ENCODE measurements around the gene BFAR.

Gene BFAR, protein sequence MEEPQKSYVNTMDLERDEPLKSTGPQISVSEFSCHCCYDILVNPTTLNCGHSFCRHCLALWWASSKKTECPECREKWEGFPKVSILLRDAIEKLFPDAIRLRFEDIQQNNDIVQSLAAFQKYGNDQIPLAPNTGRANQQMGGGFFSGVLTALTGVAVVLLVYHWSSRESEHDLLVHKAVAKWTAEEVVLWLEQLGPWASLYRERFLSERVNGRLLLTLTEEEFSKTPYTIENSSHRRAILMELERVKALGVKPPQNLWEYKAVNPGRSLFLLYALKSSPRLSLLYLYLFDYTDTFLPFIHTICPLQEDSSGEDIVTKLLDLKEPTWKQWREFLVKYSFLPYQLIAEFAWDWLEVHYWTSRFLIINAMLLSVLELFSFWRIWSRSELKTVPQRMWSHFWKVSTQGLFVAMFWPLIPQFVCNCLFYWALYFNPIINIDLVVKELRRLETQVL

DNA sequence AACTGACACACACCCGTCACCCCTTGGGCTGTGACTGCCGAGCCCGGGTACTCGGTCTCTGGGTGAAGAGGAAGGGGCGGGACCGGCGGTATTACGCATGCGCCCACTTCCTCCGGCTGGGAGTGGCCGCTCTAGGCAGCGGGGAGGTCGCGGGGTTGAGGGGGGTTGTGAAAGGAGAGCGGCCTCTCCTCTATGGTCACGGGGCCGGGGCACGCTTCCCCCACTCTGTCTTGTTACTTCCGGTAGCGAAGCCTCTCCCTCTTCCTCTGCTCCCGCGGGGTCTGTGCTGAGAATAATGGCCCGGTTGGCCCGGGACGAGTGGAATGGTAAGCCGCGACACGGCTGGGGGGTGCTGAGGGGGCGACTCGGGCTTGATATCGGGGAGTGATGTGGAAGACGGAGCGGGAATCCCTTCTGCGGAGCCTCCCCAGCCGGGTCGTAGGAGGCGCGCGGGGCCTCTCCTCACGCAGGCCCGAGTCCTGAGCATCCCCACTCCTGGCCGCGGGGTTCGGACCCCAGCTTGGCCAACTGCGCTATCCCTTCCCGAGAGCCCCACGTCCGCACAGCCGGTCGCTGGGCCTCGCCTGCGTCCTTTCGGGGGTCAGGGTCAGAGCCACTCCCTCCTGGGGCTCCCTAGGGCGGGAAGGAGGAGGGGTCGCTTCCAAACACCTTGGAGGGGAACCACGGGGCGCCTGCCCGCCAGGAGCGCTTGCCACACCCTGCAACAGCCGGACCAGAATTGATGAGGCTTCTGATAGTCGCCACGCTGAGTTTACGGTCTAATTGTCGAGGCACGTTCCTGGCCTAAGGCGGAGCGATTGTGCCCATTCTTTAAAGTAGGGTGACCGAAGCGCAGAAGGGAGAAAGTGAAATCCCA is at the start of gene BFAR:
Gene BFAR (plus strand): TSS at position 259 of the 877 bp plus-strand sequence. CDS start 11,396 bp downstream, outside the sequence.
- TF ChIP-seq CTCF (IDR thresholded peaks at IDR 0.05): no peak

GRCh38 chr16:14585287-14585686 is 47.5 kb upstream of the BFAR start:
- no peak for TF ChIP-seq CTCF (IDR thresholded peaks at IDR 0.05)

DNA sequence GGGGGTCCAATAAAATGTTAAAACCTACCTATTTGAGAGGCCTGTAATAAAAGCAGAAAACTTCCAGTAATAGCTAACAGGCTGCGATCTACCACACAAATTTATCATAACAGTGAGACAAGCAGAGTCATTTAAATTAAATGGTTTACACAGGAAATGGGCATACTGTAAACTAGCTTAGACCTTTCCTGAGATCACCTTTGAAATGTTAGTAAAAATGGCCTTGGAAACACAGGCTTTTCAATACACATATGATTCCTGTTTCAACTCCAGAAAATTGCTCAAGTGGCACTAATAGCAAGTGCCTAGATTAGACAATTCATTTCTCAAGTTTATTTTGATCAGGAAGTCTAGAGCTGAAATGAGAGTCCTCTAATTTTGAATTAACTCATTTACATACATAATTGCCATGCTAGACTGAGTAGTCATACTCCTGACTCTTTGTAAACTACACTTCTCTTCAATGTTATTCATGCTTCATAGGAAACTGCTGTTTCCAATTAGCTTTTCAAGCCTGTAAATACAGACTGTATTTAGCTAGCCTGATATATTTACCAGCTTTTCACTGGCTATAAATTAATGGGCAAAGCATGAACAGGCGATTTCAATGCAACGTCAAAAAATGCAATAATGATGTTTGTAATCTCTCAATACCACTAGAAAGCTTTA is 46.0 kb upstream of the BFAR start:
- no peak for TF ChIP-seq CTCF (IDR thresholded peaks at IDR 0.05)

DNA sequence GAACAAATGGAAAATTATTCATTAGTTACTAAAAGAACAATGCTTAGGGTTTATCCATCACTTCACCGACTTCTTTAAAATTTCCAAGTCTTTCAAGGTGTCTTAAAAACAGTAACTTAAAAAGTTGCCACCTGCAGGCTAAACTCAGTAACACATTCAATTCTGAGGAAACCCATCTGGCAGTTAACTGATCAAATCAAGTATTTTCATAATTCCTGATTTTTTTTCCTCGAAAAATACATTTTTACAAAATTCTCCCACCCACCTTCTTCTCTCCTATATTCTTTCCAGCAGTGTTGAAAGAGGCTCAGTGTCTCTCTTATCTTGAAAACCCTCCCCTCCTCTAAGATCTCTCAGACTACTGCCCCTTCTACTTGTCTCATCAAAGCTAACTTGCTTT is 32.6 kb upstream of the BFAR start:
- TF ChIP-seq CTCF (IDR thresholded peaks at IDR 0.05): peak; percentile 61

- no peak for TF ChIP-seq CTCF (IDR thresholded peaks at IDR 0.05)
These were observed 30.2 kb upstream of the BFAR start for GRCh38 chr16:14602443-14602963.

GRCh38 chr16:14606102-14606501 is 26.6 kb upstream of the BFAR start:
- TF ChIP-seq CTCF (IDR thresholded peaks at IDR 0.05): no peak

GRCh38 chr16:14608111-14608566 is 24.6 kb upstream of the BFAR start:
- TF ChIP-seq CTCF (IDR thresholded peaks at IDR 0.05): no peak

Measured in LNCAP (cell line).